ENCODE data around the gene NOSIP.
A peak's percentile ranks its signal among the peaks of the same experiment; 100 is the strongest.

NOSIP gene

GRCh38 chr19:49599378-49600295 is 19.3 kb upstream of the NOSIP start:
- peaks cover 3% of the 10 kb centered on the region for H3K4me1 Mint-ChIP-seq (ENCODE audit: low read depth)
- peak overlapping the region; percentile 65 for H3K27ac Mint-ChIP-seq
- H3K4me3 Mint-ChIP-seq, result no peak overlapping the region
- H3K9me3 Mint-ChIP-seq, result no peaks in the 10 kb centered on the region
- H3K27me3 Mint-ChIP-seq, result no peaks in the 10 kb centered on the region
- H3K36me3 Mint-ChIP-seq (ENCODE audit: low read depth), result peaks cover 21% of the 10 kb centered on the region

- H3K4me3 Mint-ChIP-seq, result no peak overlapping the region
- H3K27me3 Mint-ChIP-seq, result no peaks in the 10 kb centered on the region
- H3K27ac Mint-ChIP-seq, result no peak overlapping the region
- H3K4me1 Mint-ChIP-seq (ENCODE audit: low read depth), result peaks cover 18% of the 10 kb centered on the region
- peaks cover 27% of the 10 kb centered on the region for H3K36me3 Mint-ChIP-seq (ENCODE audit: low read depth)
- no peaks in the 10 kb centered on the region for H3K9me3 Mint-ChIP-seq
Observed at GRCh38 chr19:49597703-49597974, 17.3 kb upstream of the NOSIP start.

- peaks cover 27% of the 10 kb centered on the region for H3K36me3 Mint-ChIP-seq (ENCODE audit: low read depth)
- no peak overlapping the region for H3K27ac Mint-ChIP-seq
- peaks cover 18% of the 10 kb centered on the region for H3K4me1 Mint-ChIP-seq (ENCODE audit: low read depth)
- no peak overlapping the region for H3K4me3 Mint-ChIP-seq
- no peaks in the 10 kb centered on the region for H3K27me3 Mint-ChIP-seq
- no peaks in the 10 kb centered on the region for H3K9me3 Mint-ChIP-seq
Observed at GRCh38 chr19:49596954-49597702, 16.8 kb upstream of the NOSIP start.

GRCh38 chr19:49596407-49596806 is 16.1 kb upstream of the NOSIP start:
- H3K4me3 Mint-ChIP-seq, result no peak overlapping the region
- no peaks in the 10 kb centered on the region for H3K27me3 Mint-ChIP-seq
- H3K4me1 Mint-ChIP-seq (ENCODE audit: low read depth), result peaks cover 18% of the 10 kb centered on the region
- H3K36me3 Mint-ChIP-seq (ENCODE audit: low read depth), result peaks cover 27% of the 10 kb centered on the region
- H3K9me3 Mint-ChIP-seq, result no peaks in the 10 kb centered on the region
- no peak overlapping the region for H3K27ac Mint-ChIP-seq

- Mint-ChIP-seq H3K4me3 (no peak overlapping the region), H3K9me3 (no peaks in the 10 kb centered on the region), H3K27me3 (no peaks in the 10 kb centered on the region), H3K4me1 (ENCODE audit: low read depth) (peaks cover 15% of the 10 kb centered on the region), H3K27ac (no peak overlapping the region), H3K36me3 (ENCODE audit: low read depth) (peaks cover 24% of the 10 kb centered on the region)
Observed at GRCh38 chr19:49595819-49596404, 15.6 kb upstream of the NOSIP start.

- Mint-ChIP-seq H3K4me3 (no peak overlapping the region), H3K9me3 (no peaks in the 10 kb centered on the region), H3K4me1 (ENCODE audit: low read depth) (peaks cover 17% of the 10 kb centered on the region), H3K36me3 (ENCODE audit: low read depth) (peaks cover 20% of the 10 kb centered on the region), H3K27me3 (no peaks in the 10 kb centered on the region), H3K27ac (no peak overlapping the region)
Observed at GRCh38 chr19:49594993-49595818, 14.8 kb upstream of the NOSIP start.

GRCh38 chr19:49594157-49594992 is 14.0 kb upstream of the NOSIP start:
- no peaks in the 10 kb centered on the region for H3K27me3 Mint-ChIP-seq
- H3K36me3 Mint-ChIP-seq (ENCODE audit: low read depth), result peaks cover 15% of the 10 kb centered on the region
- peaks cover 24% of the 10 kb centered on the region for H3K4me1 Mint-ChIP-seq (ENCODE audit: low read depth)
- peak overlapping the region; percentile 92 for H3K27ac Mint-ChIP-seq
- H3K4me3 Mint-ChIP-seq, result peak overlapping the region; percentile 94
- H3K9me3 Mint-ChIP-seq, result no peaks in the 10 kb centered on the region

- Mint-ChIP-seq H3K27ac (peak overlapping the region; percentile 92), H3K36me3 (ENCODE audit: low read depth) (peaks cover 11% of the 10 kb centered on the region), H3K4me3 (peak overlapping the region; percentile 94), H3K4me1 (ENCODE audit: low read depth) (peaks cover 30% of the 10 kb centered on the region), H3K27me3 (no peaks in the 10 kb centered on the region), H3K9me3 (no peaks in the 10 kb centered on the region)
Observed at GRCh38 chr19:49593233-49594113, 13.1 kb upstream of the NOSIP start.

GRCh38 chr19:49592486-49593232 is 12.3 kb upstream of the NOSIP start:
- Mint-ChIP-seq H3K36me3 (ENCODE audit: low read depth) (peaks cover 11% of the 10 kb centered on the region), H3K27me3 (no peaks in the 10 kb centered on the region), H3K9me3 (no peaks in the 10 kb centered on the region), H3K4me1 (ENCODE audit: low read depth) (peaks cover 34% of the 10 kb centered on the region), H3K4me3 (peak overlapping the region; percentile 94), H3K27ac (peak overlapping the region; percentile 92)

GRCh38 chr19:49591731-49592485 is 11.6 kb upstream of the NOSIP start:
- H3K27me3 Mint-ChIP-seq, result no peaks in the 10 kb centered on the region
- peak overlapping the region; percentile 94 for H3K4me3 Mint-ChIP-seq
- peak overlapping the region; percentile 91 for H3K27ac Mint-ChIP-seq
- H3K36me3 Mint-ChIP-seq (ENCODE audit: low read depth), result peaks cover 11% of the 10 kb centered on the region
- peaks cover 34% of the 10 kb centered on the region for H3K4me1 Mint-ChIP-seq (ENCODE audit: low read depth)
- H3K9me3 Mint-ChIP-seq, result no peaks in the 10 kb centered on the region

- Mint-ChIP-seq H3K4me1 (ENCODE audit: low read depth) (peaks cover 34% of the 10 kb centered on the region), H3K27ac (peak within 1 kb of the TSS; percentile 91), H3K36me3 (ENCODE audit: low read depth) (peaks cover 11% of the 10 kb centered on the region), H3K9me3 (no peaks in the 10 kb centered on the region), H3K4me3 (peak within 1 kb of the TSS; percentile 94), H3K27me3 (no peaks in the 10 kb centered on the region)
Observed at GRCh38 chr19:49590971-49591730, 10.8 kb upstream of the NOSIP start, which contains the start of gene PRR12. PRR12 (plus strand) TSS chr19:49591182; CDS start chr19:49591655, 473 bp downstream.

Data from stimulated activated naive CD8-positive, alpha-beta T cell treated with anti-CD3 and anti-CD28 coated beads, Interleukin-15, Interleukin-2, amounts not matched to agents 100 ng/mL and 50 ng/mL, for 24 hours (primary cell).